Large intestine (tissue), 3 donors: ENCODE data around the gene TMSB15C. TPM values are rescaled to one million over a fixed set of nuclear protein-coding genes. Genes with fewer than 3 reads are reported as not detected.
"Not testable (repeated sequence)": the region's sequence is repeated elsewhere in the genome, so short reads cannot be mapped to it uniquely, and the experiment has no call there.

Source experiments
- DNase-seq, 2 donors: peaks; one replicate each; pipeline versions ENCODE4 v3.0.0 to v3.0.0-alpha.2; 2013
- H3K27ac ChIP-seq: one replicate; pipeline ENCODE4 v1.5.1; 2013; ENCODE audit warnings: low read length
- H3K27me3 ChIP-seq: 2 replicates; pipeline ENCODE4 v1.6.1; 2013; ENCODE audit warnings: low read length; ENCODE audit not compliant: control insufficient read depth, insufficient read depth
- H3K36me3 ChIP-seq: 2 replicates; pipeline ENCODE4 v1.6.1; 2013; ENCODE audit warnings: low read length; ENCODE audit not compliant: control insufficient read depth, insufficient read depth
- H3K4me1 ChIP-seq: one replicate; pipeline ENCODE4 v1.6.1; 2013; ENCODE audit warnings: low read length; ENCODE audit not compliant: control insufficient read depth, insufficient read depth
- H3K4me3 ChIP-seq: one replicate; pipeline ENCODE4 v1.5.1; 2013; ENCODE audit warnings: low read length
- H3K9me3 ChIP-seq: one replicate; pipeline ENCODE4 v1.6.1; 2013; ENCODE audit warnings: mild to moderate bottlenecking, low read depth, low read length, moderate library complexity; ENCODE audit not compliant: control insufficient read depth
- WGBS: methylation state at CpG from one replicate; pipeline ENCODE4 v1.1.5; 2013; ENCODE audit warnings: low lambda C conversion rate; ENCODE audit not compliant: insufficient coverage; 5-methylcytosine and 5-hydroxymethylcytosine counted together
- polyA plus RNA-seq: library from polyadenylated mRNA; unstranded; fragments of 120-200 nt; gene quantifications from one replicate; pipeline ENCODE4 v1.2.1, GENCODE V29; 2013

Gene TMSB15C
- polyA plus RNA-seq, 1 donor: 5.6 TPM

DNA sequence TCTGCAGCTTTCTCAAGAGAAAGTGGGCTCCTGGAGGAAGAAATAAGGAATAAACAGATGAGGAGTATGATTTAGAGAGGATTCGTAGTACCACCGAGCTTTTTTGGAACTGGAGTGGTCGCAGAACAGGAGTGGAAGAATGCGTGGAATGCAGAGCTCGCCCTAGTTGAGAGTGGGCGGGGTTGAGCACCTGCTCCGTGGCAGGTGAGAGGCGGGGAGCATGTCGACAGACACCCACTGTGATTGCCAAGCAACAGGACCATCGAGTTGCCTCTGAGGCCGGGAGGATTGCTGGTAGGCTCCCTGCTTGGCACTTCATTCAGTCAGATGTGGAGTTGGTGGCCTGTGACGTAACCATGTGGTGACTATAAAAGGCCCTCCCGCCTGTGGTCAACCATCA is 21.1 kb downstream of the TMSB15C start:
- not testable (repeated sequence) for H3K4me1 ChIP-seq, H3K36me3 ChIP-seq, H3K27ac ChIP-seq, H3K27me3 ChIP-seq, H3K9me3 ChIP-seq, H3K4me3 ChIP-seq, DNase-seq
- WGBS: no CpG with 5 or more reads among the region's 13 CpGs

GRCh38 chrX:104047171-104047570 is 28.9 kb downstream of the TMSB15C start:
- Histone ChIP-seq H3K36me3 (no peaks in the 10 kb centered on the region), H3K27ac (no peak overlapping the region), H3K4me1 (no peaks in the 10 kb centered on the region), H3K4me3 (no peak overlapping the region), H3K9me3 (no peaks in the 10 kb centered on the region), H3K27me3 (no peaks in the 10 kb centered on the region)
- WGBS: 100% methylated on average over 2 of the region's 13 CpGs
- no peak for DNase-seq

GRCh38 chrX:104045642-104046041 is 30.4 kb downstream of the TMSB15C start:
- Histone ChIP-seq H3K4me3 (no peak overlapping the region), H3K36me3 (no peaks in the 10 kb centered on the region), H3K4me1 (no peaks in the 10 kb centered on the region), H3K27ac (no peak overlapping the region), H3K9me3 (no peaks in the 10 kb centered on the region), H3K27me3 (no peaks in the 10 kb centered on the region)
- no CpG with 5 or more reads among the region's 5 CpGs for WGBS
- no peak for DNase-seq

DNA sequence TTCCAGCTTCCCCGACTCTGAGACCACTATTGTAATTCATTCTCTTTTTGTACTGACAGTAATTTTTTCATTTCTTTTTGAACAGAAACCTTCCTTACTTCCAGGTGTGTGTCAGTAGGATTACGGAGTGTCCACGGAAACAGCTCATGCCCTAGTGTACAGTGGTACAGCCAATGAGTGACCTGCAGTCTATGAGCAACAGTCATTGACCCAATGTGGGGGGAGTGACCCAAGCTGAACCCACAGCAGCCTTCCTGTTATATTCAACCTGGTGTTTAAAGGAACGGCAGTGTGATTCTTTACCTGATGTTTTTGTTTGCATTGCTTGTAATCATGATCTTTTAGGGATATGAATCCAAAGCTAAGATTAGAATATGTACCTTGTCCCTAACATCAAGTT is 35.0 kb downstream of the TMSB15C start:
- H3K4me3 ChIP-seq: no peak overlapping the region
- H3K9me3 ChIP-seq: no peaks in the 10 kb centered on the region
- DNase-seq: no peak
- H3K4me1 ChIP-seq: no peaks in the 10 kb centered on the region
- H3K36me3 ChIP-seq: no peaks in the 10 kb centered on the region
- H3K27ac ChIP-seq: no peak overlapping the region
- WGBS: no CpG with 5 or more reads among the region's 4 CpGs
- H3K27me3 ChIP-seq: no peaks in the 10 kb centered on the region

DNA sequence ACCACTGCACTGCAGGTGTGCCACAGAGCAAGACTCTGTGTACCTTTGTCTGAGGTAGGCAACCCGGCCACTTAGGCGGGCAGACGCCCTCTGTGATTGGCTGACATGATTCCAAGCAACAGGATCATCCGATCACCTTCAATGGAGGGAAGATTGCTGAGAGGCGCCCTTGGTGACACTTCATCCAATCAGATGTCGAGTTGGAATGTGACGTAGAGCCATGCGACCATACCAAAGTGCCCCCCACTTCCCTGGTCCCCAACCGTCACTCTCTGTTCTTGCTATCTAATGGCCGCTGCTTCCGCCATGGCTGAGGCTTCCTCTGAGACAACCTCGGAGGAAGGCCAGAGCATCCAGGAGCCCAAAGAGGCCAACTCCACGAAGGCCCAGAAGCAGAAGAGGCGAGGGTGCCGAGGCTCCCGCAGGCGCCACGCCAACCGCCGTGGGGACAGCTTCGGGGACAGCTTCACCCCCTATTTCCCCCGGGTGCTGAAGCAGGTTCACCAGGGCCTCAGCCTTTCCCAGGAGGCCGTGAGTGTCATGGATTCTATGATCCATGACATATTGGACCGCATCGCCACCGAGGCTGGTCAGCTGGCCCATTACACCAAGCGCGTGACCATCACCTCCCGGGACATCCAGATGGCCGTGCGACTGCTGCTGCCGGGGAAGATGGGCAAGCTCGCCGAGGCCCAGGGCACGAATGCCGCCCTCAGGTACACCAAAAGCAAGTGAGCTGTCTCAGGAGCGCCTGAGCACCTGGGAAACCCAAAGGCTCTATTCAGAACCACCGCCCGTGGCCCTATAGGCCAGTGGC is 36.1 kb downstream of the TMSB15C start, which contains the start of gene H2BW2:
Gene H2BW2 (plus strand): TSS at position 268 of the 817 bp plus-strand sequence. CDS start 39 bp downstream, at position 307.
- WGBS: no CpG with 5 or more reads among the region's 39 CpGs
- Histone ChIP-seq H3K4me3 (no peak within 1 kb of the TSS), H3K4me1 (no peaks in the 10 kb centered on the region), H3K36me3 (no peaks in the 10 kb centered on the region), H3K27me3 (no peaks in the 10 kb centered on the region), H3K27ac (no peak within 1 kb of the TSS), H3K9me3 (no peaks in the 10 kb centered on the region)
- no peak for DNase-seq

Other genes starting within 250 kb of the TMSB15C start
- 3.2 TPM for gene RAB9B, start 244.0 kb downstream of the TMSB15C start, polyA plus RNA-seq
- 10.3 TPM for gene TMSB15B, start 113.6 kb downstream of the TMSB15C start, polyA plus RNA-seq
- not detected for gene H2BW1, start 62.5 kb downstream of the TMSB15C start, polyA plus RNA-seq
- gene H2BW2, start 36.3 kb downstream of the TMSB15C start, polyA plus RNA-seq: not detected
- 2.3 TPM for gene ZCCHC18, start 36.3 kb upstream of the TMSB15C start, polyA plus RNA-seq
- 10.7 TPM for gene SLC25A53, start 80.8 kb upstream of the TMSB15C start, polyA plus RNA-seq
- gene FAM199X, start 90.2 kb upstream of the TMSB15C start, polyA plus RNA-seq: 22.3 TPM
- gene ESX1, start 178.7 kb upstream of the TMSB15C start, polyA plus RNA-seq: not detected